Neural progenitor cell (in vitro differentiated cells): ENCODE measurements around the gene TPD52L2.

Experiments
- CTCF ChIP-seq: fragments of 200-600 bp; sonication (generic); IDR thresholded peaks from 2 replicates; pipeline ENCODE4 v1.5.1; 2017; ENCODE audit warnings: antibody characterized with exemption, mild to moderate bottlenecking
- EZH2 ChIP-seq: fragments of 200-600 bp; sonication (generic); IDR thresholded peaks from 2 replicates; pipeline ENCODE4 v1.6.1; 2017; ENCODE audit warnings: antibody characterized with exemption, mild to moderate bottlenecking, moderate library complexity
- EZH2phosphoT487 ChIP-seq: fragments of 200-600 bp; sonication (generic); IDR thresholded peaks from 2 replicates; pipeline ENCODE4 v1.6.1; 2017; ENCODE audit warnings: antibody characterized with exemption

- TF ChIP-seq EZH2 (no peak), CTCF (no peak), EZH2phosphoT487 (no peak)
Measured at GRCh38 chr20:63815615-63816253, 49.3 kb upstream of the TPD52L2 start.
